ENCODE results near the gene ZNF275.

DNA sequence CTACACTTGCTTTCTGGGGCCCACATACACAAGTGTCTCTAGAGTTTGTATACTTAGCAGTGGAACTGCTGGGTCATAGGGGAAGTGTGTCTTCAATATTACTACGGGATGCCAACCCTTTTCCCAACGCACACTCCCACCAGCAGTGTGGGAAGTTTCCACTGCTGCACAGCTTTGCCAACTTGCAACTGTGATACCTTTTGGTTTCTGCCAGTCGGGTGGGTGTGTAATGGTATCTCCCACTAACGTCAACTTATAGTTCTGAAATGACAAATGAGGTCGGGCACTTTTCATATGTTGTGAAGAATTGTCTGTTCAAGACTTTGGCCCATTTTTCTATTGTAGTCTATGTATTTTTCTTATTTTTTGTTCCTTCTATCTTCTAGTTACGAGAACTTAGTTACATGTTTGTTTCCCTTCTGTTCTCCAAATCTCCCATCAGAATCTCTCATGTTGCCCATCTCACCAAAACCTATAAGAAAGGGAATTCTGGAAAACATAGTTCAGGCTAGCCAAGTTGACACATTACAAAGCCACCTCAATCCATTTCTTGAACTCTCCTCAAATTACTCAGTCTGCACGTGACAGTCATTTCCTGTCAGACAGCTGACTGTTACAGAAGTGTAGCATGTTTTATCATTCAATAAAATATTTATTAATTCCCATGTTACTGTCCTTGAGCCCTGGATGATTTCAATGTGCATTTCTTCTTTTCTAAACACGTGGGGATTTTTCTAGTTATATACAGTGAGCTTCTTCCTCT lies 36.5 kb downstream of the ZNF275 start:
- TF ChIP-seq, protein P1, sequence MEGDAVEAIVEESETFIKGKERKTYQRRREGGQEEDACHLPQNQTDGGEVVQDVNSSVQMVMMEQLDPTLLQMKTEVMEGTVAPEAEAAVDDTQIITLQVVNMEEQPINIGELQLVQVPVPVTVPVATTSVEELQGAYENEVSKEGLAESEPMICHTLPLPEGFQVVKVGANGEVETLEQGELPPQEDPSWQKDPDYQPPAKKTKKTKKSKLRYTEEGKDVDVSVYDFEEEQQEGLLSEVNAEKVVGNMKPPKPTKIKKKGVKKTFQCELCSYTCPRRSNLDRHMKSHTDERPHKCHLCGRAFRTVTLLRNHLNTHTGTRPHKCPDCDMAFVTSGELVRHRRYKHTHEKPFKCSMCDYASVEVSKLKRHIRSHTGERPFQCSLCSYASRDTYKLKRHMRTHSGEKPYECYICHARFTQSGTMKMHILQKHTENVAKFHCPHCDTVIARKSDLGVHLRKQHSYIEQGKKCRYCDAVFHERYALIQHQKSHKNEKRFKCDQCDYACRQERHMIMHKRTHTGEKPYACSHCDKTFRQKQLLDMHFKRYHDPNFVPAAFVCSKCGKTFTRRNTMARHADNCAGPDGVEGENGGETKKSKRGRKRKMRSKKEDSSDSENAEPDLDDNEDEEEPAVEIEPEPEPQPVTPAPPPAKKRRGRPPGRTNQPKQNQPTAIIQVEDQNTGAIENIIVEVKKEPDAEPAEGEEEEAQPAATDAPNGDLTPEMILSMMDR (IDR thresholded peaks at IDR 0.05): no peak
- TF ChIP-seq POLR2A (IDR thresholded peaks at IDR 0.05): no peak
